Colon (tissue), 2 donors: Measurements from ENCODE around the gene ATG4B.
"Not testable (repeated sequence)": the region's sequence is repeated elsewhere in the genome, so short reads cannot be mapped to it uniquely, and the experiment has no call there.

Experiments
- FAIRE-seq: peaks from 2 replicates; lab custom pipeline; 2012; peaks lifted over from hg19 to GRCh38; lab: Jason Lieb, UNC
- donor health status: control.
- donor health status: control.

The ATG4B gene

GRCh38 chr2:241637018-241637794 is at the start of gene ATG4B, which contains the start of gene THAP4:
TSS of gene ATG4B (plus strand) at chr2:241637693. CDS start at chr2:241637715, 22 bp downstream.
TSS of gene THAP4 (minus strand) at chr2:241637158. CDS start at chr2:241637017, 141 bp downstream.
- FAIRE-seq: no peak

- FAIRE-seq: not testable (repeated sequence)
Measured at GRCh38 chr2:241589863-241590262, 47.6 kb upstream of the ATG4B start.

- FAIRE-seq: not testable (repeated sequence)
Measured at GRCh38 chr2:241590496-241591455, 46.7 kb upstream of the ATG4B start.

- FAIRE-seq: no peak
Measured at GRCh38 chr2:241592126-241592845, 45.2 kb upstream of the ATG4B start.

GRCh38 chr2:241593271-241593670 is 44.2 kb upstream of the ATG4B start:
- no peak for FAIRE-seq

- FAIRE-seq: no peak
Measured at GRCh38 chr2:241595600-241596140, 41.8 kb upstream of the ATG4B start.

GRCh38 chr2:241597561-241597960 is 39.9 kb upstream of the ATG4B start:
- no peak for FAIRE-seq

- no peak for FAIRE-seq
Measured at GRCh38 chr2:241598061-241598460, 39.4 kb upstream of the ATG4B start.

- no peak for FAIRE-seq
Measured at GRCh38 chr2:241598487-241598886, 39.0 kb upstream of the ATG4B start.

GRCh38 chr2:241599615-241600014 is 37.9 kb upstream of the ATG4B start:
- no peak for FAIRE-seq

GRCh38 chr2:241601841-241602240 is 35.7 kb upstream of the ATG4B start:
- no peak for FAIRE-seq

- no peak for FAIRE-seq
Measured at GRCh38 chr2:241602720-241603119, 34.8 kb upstream of the ATG4B start.

- FAIRE-seq: no peak
Measured at GRCh38 chr2:241603686-241604085, 33.8 kb upstream of the ATG4B start.

GRCh38 chr2:241606186-241606585 is 31.3 kb upstream of the ATG4B start:
- no peak for FAIRE-seq

GRCh38 chr2:241607162-241607885 is 30.2 kb upstream of the ATG4B start:
- FAIRE-seq: no peak

GRCh38 chr2:241608881-241609280 is 28.6 kb upstream of the ATG4B start:
- no peak for FAIRE-seq

GRCh38 chr2:241609859-241610793 is 27.4 kb upstream of the ATG4B start:
- FAIRE-seq: no peak

- no peak for FAIRE-seq
Measured at GRCh38 chr2:241611062-241611461, 26.4 kb upstream of the ATG4B start.

GRCh38 chr2:241612156-241613016 is 25.1 kb upstream of the ATG4B start:
- FAIRE-seq: no peak
